Activated T-cell treated with anti-CD3 and anti-CD28 coated beads for 24 hours (primary cell): Measurements from ENCODE around the gene CCDC32.

ENCODE experiments used
- DNase-seq: peaks from one replicate; pipeline ENCODE4 v3.0.0-alpha.2; 2020; ENCODE audit warnings: low read depth

CCDC32 gene

DNA sequence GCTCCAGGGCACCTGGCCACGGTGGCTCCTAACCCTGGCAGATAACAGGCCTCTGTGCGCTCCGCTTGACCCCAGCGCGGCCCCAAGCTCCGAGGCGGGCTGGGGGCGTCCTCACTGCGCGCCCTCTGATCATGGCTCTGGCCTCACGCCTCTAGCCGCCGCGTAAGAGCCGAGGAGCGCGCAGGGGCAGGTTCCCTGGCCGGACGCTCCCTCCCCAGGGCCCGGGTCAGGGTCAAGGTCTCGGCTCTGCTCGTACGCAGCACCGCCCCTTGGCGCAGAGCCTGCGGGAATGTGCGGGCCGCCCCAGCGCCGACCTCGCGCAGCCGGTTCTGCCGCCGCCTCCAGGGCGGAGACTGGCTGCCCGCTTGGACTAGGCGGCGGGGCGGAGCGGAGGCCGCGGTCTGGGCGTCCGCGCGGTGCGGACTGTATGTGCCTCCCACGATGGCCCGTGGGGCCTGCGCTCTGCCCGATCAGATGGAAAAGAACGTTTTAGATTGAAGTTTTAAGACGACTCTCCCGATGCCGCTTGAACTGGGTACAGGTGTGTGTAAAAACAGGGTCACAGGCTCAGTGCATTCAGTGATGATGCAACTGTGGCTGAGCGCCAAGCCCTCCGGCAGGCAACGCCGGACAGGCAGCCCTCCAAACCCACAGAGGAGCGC is 53.2 kb downstream of the CCDC32 start:
- no peak for DNase-seq

DNA sequence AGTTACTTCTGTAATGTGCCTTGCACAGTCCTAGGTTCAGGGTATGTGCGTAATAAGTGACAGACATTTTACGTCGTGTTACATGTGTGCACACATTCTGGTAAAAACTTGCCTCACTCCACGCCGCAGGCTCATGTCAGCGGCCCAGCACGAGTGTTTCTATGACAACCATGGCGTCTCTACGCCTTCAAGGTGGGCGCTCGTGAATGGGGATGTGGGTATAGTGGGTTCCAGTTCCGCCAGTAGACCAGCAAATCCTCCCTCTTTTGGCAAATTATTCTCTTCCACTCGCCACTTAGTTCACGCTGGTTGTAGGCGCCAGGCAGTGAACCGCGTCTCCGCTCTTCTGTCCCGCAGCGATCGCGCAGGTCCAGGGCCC is 53.8 kb downstream of the CCDC32 start:
- DNase-seq: no peak

DNA sequence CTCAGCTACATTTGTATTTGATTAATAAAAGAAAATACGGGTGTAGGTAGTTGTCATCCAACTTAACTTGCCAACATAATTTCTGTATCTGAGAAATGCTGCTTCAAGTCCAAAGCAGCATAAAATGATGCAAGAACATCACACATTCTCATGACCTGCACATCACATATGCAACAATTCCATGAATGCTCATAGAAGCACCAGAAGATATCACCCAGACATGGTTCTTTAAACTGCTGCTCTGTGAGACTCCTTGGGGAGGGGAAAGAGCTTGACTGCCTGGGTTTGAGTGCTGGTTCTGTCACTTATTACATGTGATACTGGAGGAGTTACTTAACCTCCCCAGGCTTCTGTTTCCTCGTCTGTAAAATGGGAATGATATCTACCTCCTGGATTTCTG is 54.6 kb downstream of the CCDC32 start:
- no peak for DNase-seq

DNA sequence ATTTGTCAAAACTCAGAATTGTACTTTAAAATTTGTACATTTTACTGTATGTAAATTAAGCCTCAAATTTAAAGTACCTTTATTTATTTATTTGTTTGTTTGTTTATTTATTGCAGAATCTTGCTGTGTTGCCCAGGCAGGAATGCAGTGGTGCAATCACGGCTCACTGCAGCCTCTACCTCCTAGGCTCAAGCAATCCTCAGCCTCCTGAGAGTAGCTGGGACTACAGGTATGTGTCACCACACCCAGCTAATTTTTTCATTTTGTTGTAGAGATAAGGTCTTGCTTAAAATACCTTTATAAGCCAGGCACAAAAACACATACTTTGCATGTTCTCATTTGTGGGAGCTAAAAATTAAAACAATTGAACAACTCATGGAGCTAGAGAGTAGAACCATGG is 56.6 kb downstream of the CCDC32 start:
- DNase-seq: no peak

DNA sequence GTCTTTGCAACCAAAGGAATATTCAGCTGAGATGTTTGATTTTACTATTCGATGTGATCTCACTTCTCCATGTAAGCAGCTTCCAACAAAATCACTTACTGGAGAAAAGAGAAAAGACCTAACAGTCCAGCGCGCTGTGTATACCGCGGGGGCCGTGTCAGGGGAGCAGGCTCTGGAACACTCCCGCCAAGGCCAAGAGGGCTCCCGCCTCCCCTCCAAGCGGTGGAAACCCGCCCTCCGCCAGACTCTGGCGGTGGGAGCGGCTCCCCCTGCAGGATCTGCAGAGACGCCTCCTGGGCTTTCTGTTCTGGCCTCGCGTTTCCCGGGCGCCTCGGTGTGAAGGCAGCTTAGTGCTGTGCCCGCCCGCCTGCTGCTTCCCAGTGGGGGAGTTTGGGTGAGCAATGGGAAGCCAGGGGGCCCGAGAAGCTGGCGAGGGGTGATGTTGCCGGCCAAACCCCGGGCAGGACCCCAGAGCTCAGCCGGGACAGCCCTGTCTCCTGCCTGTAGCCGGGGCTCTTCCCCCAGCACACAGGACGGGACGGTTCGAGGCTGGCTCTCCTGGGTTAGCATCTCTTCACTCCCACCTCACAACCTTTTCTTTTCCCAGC is 57.8 kb downstream of the CCDC32 start:
- DNase-seq: peak; percentile 55
